Stimulated activated effector memory CD8-positive, alpha-beta T cell treated with anti-CD3 and anti-CD28 coated beads, Interleukin-12 subunit alpha, Interleukin-12 subunit beta, amount 100 ng/mL, for 72 hours (primary cell): ENCODE data around the gene AFF1.

Source experiments
- ATAC-seq: fragments of 150-1000 bp; cut with Tn5 transposase; 2 replicates; pipeline ENCODE4 v1.10.0; 2021
- DNase-seq, 2 donors: peaks; one replicate each; pipeline ENCODE4 v3.0.0; 2021 to 2022; ENCODE audit warnings: low spot score in 2 of 2
- H3K27ac Mint-ChIP-seq: one replicate; pipeline ENCODE4 v1.8.0; 2022; ENCODE audit warnings: mild to moderate bottlenecking, mixed read lengths
- H3K36me3 Mint-ChIP-seq: one replicate; pipeline ENCODE4 v1.8.0; 2022; ENCODE audit warnings: mild to moderate bottlenecking, mixed read lengths
- H3K4me1 Mint-ChIP-seq: one replicate; pipeline ENCODE4 v1.8.0; 2022; ENCODE audit warnings: mixed read lengths
- H3K4me3 Mint-ChIP-seq: one replicate; pipeline ENCODE4 v1.8.0; 2022; ENCODE audit warnings: mild to moderate bottlenecking, mixed read lengths
- H3K9me3 Mint-ChIP-seq: one replicate; pipeline ENCODE4 v1.8.0; 2022; ENCODE audit warnings: mixed read lengths

AFF1 gene

DNA sequence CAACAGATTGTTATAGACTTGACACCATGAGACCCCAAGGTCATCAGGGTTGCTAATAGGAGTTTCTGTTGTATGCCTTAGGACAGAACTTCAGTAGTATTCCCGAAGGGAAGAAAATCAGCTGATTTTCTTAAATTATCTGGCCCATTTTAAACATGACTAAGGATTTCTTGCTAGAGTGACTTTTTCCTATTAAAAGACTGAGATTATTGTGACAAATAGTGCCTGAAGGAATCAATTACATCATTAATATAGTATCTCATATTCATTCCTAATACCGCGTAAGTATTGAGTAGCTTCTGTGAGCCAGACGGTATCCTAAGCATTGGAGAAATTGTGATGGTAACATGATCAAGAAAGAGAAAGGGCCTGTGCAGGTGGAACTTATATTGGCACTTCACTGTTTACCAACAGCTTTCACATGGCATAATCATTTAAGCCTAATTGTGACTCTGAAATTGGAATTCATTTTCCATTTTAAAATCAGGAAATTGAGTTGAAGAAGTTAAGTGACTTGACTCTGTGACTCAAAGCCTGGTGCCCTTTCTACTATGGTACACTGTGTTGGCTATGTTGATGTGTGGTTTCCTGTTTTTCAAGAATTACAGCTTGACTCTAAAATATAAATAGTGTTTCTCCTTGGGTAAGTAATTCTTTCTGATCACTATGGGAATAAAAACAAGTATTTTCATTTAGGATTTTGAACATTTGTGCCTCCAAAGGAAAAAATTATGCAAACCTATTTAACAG, 4.1 kb downstream of the AFF1 start:
- no peaks in the 10 kb centered on the region for H3K9me3 Mint-ChIP-seq
- H3K27ac Mint-ChIP-seq, result peak overlapping the region; percentile 87
- DNase-seq (no peak), ATAC-seq (no peak)
- H3K36me3 Mint-ChIP-seq, result peaks cover 8% of the 10 kb centered on the region
- H3K4me1 Mint-ChIP-seq, result peaks cover 53% of the 10 kb centered on the region
- peak overlapping the region; percentile 47 for H3K4me3 Mint-ChIP-seq

DNA sequence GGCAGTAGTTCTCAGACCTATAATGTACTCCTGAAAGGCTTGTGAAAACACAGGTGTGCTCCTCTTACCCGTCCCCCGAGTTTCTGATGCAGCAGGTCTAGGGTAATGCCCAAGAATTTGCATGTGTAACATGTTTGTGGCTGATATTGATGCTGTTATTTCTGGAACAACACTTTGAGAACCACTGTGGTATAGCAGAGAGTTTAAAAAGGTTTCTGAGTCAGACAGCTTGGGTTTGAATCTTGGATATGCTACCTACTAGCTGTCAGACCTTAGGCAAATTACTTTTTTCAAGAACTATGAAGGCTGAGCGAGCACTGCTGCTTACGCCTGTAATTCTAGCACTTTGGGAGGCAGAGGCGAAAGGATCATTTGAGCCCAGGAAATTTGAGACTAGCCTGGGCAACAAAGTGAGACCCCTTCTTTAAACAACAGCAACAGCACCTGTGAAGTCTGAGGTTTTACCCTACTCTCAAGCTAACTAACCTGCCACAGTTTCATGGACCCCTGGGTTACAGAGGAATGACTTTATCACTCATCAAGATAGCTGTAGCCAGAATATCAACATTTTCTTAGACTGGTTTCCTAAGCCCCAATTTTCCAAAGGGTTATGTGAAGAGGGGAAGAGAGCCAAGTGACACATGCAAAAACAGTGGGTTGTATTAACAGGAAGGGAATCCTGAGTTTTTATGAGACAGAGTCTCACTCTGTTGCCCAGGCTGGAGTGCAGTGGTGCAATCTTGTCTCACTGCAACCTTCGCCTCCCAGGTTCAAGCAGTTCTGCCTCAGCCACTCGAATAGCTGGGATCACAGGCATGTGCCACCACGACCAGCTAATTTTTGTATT, 5.1 kb downstream of the AFF1 start:
- Mint-ChIP-seq H3K27ac (peak overlapping the region; percentile 87), H3K36me3 (peaks cover 7% of the 10 kb centered on the region), H3K4me3 (peak overlapping the region; percentile 47), H3K4me1 (peaks cover 50% of the 10 kb centered on the region), H3K9me3 (no peaks in the 10 kb centered on the region)
- ATAC-seq (peak; percentile 55), DNase-seq (no peak)

DNA sequence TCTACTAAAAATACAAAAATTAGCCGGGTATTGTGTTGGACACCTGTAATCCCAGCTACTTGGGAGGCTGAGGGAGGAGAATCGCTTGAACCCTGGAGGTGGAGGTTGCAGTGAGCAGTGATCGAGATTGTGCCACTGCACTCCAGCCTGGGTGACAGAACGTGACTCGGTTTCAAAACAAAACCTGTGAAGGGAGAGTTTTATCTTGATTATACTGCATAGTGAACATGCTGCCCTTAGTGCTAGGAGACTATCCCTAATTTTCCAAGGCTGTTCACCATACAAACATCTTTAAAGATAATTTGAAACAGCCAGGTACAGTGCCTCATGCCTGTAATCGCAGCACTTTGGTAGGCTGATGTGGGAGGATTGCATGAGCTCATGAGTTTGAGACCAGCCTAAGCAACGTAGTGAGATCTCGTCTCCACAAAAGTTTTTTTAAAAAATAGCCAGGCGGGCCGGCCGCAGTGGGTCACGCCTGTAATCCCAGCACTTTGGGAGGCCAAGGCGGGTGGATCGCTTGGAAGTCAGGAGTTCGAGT, 6.2 kb downstream of the AFF1 start:
- peaks cover 50% of the 10 kb centered on the region for H3K4me1 Mint-ChIP-seq
- no peak overlapping the region for H3K4me3 Mint-ChIP-seq
- H3K36me3 Mint-ChIP-seq, result peaks cover under 1% of the 10 kb centered on the region
- ATAC-seq (no peak), DNase-seq (no peak)
- H3K9me3 Mint-ChIP-seq, result no peaks in the 10 kb centered on the region
- H3K27ac Mint-ChIP-seq, result no peak overlapping the region

DNA sequence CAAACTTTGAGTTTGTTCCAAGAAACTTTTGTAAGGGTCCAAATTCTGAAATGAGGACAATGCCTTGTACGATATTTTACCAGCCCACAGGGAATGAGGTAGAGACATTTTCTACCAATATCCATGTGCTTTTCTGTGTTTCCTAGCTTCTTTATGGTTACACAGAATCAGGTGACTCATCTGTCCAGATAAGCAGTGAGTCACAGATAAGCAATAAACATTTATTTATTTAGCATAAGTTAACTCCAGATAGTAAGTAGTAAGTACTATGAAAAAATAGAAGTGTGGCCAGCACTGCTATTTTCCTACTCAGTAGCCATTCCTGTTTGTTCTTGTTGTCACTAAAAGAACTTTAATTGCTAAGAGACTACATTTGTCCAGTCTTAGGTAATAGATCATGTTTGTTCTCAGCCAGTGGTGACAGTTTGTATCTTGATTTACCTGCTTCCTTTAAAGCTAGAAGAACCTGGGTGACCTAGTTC, 7.4 kb downstream of the AFF1 start:
- Mint-ChIP-seq H3K4me1 (peaks cover 49% of the 10 kb centered on the region), H3K27ac (peak overlapping the region; percentile 58), H3K36me3 (no peaks in the 10 kb centered on the region), H3K4me3 (no peak overlapping the region), H3K9me3 (no peaks in the 10 kb centered on the region)
- ATAC-seq (no peak), DNase-seq (no peak)

DNA sequence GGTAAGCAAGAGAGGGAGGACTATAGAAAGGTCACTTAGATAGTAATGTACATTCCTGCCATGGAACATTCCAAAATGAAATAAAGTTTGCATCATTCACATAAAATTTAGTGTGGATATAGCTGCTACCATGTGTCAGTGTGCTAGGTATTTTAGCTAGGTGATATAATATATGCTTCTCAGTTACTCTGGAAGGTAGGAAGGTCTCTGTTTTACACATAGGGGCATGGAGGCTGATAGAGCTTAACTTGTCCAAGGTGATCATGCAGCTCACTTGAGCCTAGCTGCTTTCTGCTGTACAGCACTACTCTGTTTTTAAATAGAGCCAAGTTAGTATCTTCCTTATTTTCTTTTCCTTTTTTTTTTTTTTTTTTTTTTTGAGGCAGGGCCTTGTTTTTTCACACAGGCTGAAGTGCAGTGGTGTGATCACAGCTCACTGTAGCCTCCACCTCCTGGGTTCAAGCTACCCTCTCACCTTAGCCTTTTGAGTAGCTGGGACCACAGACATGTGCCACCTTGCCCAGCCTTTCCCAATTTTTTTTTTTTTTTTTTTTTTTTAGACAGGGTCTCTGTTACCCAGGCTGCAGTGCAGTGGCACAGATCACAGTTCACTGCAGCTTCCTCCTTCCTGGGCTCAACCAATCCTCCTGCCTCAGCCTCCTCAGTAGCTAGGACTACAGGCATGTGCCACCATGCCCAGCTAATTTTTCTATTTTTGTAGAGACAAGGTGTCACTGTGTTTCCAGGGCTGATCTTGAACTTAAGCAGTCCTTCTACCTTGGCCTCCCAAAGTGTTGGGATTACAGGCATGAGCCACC, 10.4 kb downstream of the AFF1 start:
- no peak for ATAC-seq

DNA sequence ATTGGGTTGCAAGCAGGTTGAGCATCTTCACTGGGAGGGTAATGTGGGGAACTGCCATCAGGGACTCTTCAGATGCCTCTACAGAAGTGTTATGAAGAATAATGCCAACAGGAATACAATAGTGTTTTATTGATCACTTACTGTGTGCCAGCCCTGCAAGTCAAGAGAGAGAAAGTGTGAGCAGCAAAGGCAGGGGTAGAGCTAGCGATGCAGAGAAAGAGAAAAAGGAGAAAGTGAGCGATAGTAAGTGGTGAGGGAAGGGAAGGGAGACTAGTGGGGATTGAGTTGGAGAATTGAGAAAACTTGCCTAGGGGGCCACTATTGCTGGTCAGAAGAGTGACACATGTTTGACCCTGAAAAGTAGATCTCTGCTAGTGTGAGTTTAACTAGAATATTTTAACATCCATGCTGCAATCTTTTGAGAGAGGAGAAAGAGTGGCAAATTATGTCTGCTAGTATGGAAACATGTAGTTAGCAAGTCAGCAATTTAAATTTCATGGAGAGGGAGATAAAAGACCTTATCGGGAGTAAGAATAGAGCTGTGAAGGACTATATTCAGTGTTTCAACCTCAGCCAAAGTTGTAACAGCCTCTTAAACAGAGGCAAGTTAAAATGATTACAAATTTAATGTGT, 12.2 kb downstream of the AFF1 start:
- H3K9me3 Mint-ChIP-seq, result no peaks in the 10 kb centered on the region
- DNase-seq (no peak), ATAC-seq (no peak)
- peaks cover 25% of the 10 kb centered on the region for H3K36me3 Mint-ChIP-seq
- no peak overlapping the region for H3K4me3 Mint-ChIP-seq
- H3K4me1 Mint-ChIP-seq, result peaks cover 34% of the 10 kb centered on the region
- no peak overlapping the region for H3K27ac Mint-ChIP-seq

More for the DNA sequence above, 10.4 kb downstream of the AFF1 start:
- no peak overlapping the region for H3K4me3 Mint-ChIP-seq
- peaks cover 7% of the 10 kb centered on the region for H3K36me3 Mint-ChIP-seq
- H3K9me3 Mint-ChIP-seq, result no peaks in the 10 kb centered on the region
- no peak overlapping the region for H3K27ac Mint-ChIP-seq
- DNase-seq, result no peak
- peaks cover 44% of the 10 kb centered on the region for H3K4me1 Mint-ChIP-seq

DNA sequence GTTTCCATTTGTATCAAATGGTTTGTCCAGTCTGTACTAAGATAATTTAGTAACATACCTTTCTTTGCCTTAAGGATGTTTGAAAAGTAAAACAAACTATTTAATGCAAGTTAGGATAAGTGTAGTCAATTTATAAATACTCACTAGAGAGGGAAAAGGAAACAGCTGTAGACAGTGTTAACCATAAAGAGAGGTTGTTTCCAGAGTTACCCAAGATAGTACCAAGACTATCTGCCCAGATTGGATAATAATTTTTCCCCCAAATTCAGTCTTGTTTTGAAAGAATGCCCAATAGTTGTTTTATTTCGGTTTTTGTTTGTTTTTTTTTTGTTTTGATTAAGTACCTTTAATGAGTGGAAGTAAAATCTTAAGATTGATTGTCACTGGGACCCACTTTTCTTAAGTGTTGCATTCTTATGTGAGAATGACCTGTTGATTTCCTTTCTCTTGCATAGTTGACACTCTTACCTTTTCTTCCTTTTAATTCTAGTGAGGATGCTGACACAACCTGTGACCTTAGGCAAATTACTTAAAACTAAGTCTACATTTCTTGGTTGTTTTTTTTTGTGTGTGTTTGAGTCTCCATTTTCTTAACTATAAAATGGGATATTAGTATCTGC, 12.8 kb downstream of the AFF1 start:
- peaks cover 29% of the 10 kb centered on the region for H3K36me3 Mint-ChIP-seq
- H3K4me1 Mint-ChIP-seq, result peaks cover 32% of the 10 kb centered on the region
- H3K9me3 Mint-ChIP-seq, result no peaks in the 10 kb centered on the region
- no peak overlapping the region for H3K4me3 Mint-ChIP-seq
- H3K27ac Mint-ChIP-seq, result no peak overlapping the region
- DNase-seq (no peak), ATAC-seq (no peak)

DNA sequence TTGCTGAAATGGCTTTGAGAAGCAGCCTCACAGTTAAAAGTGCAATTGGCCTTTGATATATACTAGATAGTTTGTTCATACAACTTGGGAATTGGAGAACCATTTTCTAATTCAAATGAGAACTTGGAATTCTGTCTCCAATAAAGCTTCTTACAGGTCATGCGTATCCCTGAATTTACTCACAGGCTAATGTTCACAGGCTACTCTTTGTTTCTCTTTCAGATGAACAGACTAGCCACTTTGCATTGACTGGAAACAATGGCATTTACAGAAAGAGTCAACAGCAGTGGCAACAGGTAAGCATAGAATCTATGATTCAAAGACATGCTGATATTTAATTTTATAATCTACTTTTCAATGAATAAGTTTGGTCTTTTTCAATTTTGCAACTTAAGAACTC, 13.5 kb downstream of the AFF1 start:
- H3K4me1 Mint-ChIP-seq, result peaks cover 26% of the 10 kb centered on the region
- H3K9me3 Mint-ChIP-seq, result no peaks in the 10 kb centered on the region
- no peak overlapping the region for H3K4me3 Mint-ChIP-seq
- ATAC-seq (no peak), DNase-seq (no peak)
- peaks cover 33% of the 10 kb centered on the region for H3K36me3 Mint-ChIP-seq
- no peak overlapping the region for H3K27ac Mint-ChIP-seq

DNA sequence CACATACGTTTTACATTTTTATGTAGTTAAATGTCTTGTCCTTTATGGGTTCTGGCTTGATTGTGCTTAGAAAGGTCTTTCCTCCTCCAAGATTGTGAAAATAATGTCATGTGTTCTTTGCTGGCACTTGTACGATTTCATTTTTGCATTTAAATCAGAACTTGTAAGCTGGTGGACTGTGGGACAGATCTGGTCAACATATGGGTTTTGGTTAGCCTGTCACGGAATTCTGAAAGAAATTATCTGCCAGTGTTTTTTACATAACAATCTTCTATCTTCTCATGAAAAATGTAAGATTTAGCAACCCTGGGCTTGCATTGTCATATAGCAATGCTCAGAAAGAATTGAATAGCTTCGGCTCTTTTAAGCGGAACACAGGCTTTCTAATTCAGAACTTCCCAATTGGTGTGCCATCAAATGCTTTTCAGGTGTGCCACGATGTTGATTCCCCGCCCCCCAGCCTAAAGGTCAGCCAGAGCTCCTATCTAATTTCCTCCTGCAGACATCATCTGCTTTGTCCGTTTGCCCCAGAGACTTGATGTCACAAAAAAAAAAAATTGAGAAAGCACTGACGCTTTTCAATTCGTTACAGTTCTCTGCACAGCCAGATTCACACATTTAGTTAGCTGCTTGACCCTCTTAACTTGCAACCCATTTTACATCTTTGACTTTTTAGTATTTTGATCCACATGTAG, 16.2 kb downstream of the AFF1 start:
- no peak for DNase-seq
- Mint-ChIP-seq H3K9me3 (no peaks in the 10 kb centered on the region), H3K36me3 (peaks cover 34% of the 10 kb centered on the region), H3K4me1 (peaks cover 30% of the 10 kb centered on the region), H3K4me3 (no peak overlapping the region), H3K27ac (no peak overlapping the region)
- no peak for ATAC-seq

DNA sequence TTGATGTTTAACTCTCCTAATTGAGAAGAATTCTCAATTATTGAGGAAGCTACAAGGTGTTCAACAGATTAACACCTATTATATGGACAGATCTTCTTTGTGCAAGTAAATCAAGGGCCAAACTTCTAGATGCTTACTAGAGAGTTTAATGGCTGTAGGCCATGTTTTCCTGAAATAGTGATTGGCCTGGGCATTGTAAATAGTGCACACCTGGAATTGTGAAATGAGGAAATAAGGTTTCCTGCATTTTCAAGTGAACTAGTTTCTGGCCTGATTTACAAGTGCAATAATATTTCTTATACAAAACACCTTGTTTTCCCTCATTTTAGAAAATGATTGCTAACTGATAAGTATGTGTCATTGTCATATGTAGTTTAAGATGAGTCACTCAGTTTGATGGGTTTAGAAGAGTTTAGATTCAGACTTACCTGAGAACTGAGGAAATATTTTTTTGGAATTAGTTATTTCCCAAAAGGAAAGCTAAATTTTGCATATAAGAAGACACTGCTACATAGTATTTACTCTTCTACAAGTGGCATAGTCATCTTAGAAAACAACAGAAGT, 21.2 kb downstream of the AFF1 start:
- H3K4me3 Mint-ChIP-seq, result no peak overlapping the region
- H3K4me1 Mint-ChIP-seq, result peaks cover 37% of the 10 kb centered on the region
- no peak overlapping the region for H3K27ac Mint-ChIP-seq
- peaks cover 27% of the 10 kb centered on the region for H3K36me3 Mint-ChIP-seq
- ATAC-seq (no peak), DNase-seq (no peak)
- H3K9me3 Mint-ChIP-seq, result no peaks in the 10 kb centered on the region

DNA sequence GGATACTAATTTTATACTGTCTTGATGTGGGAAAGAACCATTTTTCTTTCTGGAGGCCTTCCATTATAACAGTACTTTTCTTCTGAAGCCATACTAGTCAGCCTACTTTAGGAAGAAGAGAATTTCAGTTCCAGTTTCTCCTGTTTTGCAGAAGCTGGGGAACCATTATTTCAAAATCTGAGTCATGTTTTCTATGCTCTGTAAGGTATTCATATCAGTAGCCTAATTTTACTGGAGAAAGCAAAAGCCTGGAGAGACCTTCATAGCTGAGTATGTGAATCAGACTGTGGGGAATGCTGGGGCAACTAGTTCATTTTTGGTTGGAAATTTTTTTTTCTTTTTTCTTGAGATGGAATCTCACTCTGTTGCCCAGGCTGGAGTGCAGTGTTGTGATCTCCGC, 22.4 kb downstream of the AFF1 start:
- ATAC-seq, result peak; percentile 88
- DNase-seq, result no peak
- Mint-ChIP-seq H3K27ac (no peak overlapping the region), H3K4me1 (peaks cover 44% of the 10 kb centered on the region), H3K36me3 (peaks cover 22% of the 10 kb centered on the region), H3K4me3 (no peak overlapping the region), H3K9me3 (no peaks in the 10 kb centered on the region)

DNA sequence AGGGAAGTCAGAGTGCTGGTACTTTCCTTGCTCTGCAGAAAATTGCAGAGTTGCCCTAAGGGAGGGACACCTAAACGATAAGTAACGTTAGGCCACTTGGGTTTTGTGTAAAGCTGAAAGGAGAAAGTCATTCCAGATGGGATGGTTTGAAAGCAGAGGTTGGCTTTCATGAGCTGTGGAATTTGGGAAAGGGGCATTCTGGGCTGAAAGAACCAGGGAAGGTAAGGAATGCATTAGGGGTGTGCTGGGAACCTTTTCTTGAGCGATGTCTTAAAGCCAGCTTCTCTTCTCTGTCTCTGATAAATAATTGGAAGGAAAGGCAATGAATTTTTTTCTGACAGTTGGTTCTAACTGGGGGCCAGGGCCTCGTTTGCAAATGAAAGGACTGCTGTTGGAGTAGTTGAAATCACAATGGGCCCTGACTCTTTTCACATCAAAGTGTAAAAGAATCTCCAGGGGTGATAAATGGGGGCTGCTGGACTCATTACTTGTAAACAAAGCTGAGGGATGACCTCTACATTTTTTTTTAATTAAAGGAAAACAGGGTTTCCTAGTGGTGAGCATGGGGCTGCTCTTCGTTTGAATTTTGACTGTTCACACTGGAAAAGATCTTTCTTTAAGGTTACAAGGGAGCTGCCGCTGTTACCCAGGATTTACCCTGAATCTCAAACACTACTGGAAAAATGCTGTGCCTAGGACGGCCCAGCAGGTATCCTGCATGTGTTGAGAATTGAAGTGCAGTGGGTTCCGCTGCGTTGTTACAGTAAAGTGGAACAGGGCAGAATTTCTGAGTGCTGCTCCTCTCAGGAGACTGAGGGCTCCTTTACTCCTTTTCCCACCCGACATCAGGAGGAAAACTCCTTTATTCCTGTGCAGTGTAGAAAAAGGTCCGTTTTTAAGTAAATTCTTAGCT, 25.0 kb downstream of the AFF1 start:
- H3K9me3 Mint-ChIP-seq, result no peaks in the 10 kb centered on the region
- peaks cover 50% of the 10 kb centered on the region for H3K4me1 Mint-ChIP-seq

DNA sequence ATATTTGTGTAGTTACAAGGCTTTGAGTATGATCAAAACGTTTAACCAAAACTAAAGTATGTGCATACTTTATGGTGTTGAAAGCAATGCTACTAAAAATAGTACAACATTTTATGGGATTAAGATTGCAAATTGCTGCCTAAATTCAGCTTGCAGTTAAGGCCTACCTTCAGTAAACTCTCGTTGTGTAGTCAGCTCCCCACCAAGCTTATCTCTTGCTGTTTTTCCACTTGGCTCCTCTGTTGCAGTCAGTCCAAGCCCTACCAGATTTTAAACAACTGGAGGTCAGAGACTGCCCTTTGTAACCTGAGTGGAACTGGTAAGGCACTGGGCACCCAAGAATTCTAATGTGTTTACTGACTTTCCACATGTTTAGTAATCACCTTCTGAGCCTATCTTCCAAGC, 25.7 kb downstream of the AFF1 start:
- Mint-ChIP-seq H3K9me3 (no peaks in the 10 kb centered on the region), H3K36me3 (peaks cover 22% of the 10 kb centered on the region), H3K4me3 (no peak overlapping the region), H3K4me1 (peaks cover 45% of the 10 kb centered on the region), H3K27ac (no peak overlapping the region)
- ATAC-seq, result no peak
- no peak for DNase-seq

More for the DNA sequence above, 25.0 kb downstream of the AFF1 start:
- Mint-ChIP-seq H3K4me3 (no peak overlapping the region), H3K36me3 (peaks cover 22% of the 10 kb centered on the region), H3K27ac (no peak overlapping the region)
- DNase-seq (no peak), ATAC-seq (no peak)
